SKM-1 treated with dmso at 0.1 percent for 144 hours (cell line): ENCODE data around the gene OTUB1.
"Not testable (repeated sequence)": the region's sequence is repeated elsewhere in the genome, so short reads cannot be mapped to it uniquely, and the experiment has no call there.

Experiments
- DNase-seq: peaks from one replicate; lab custom pipeline; 2025; ENCODE audit not compliant: unreplicated experiment; lab: John Stamatoyannopoulos, UW

Gene OTUB1

GRCh38 chr11:64042301-64042700 lies 56.1 kb downstream of the OTUB1 start:
- no peak for DNase-seq

DNA sequence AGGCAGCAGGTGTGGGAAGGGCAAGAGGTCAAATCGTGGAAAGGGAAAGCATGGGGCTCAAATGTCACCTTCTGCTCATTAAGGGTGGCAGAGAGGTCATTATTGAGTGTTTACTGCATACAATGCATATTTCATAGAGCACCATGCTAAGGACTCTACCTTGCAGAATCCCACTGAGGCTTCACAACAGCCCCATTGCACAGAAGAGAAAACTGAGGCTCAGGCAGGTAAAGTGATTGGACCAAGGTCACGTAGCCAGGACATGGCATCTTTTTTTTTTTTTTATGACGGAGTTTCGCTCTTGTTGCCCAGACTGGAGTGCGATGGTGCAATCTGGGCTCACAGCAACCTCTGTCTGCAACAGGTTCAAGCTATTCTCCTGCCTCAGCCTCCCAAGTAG lies 57.3 kb downstream of the OTUB1 start:
- DNase-seq: no peak

GRCh38 chr11:64044730-64045393 lies 58.6 kb downstream of the OTUB1 start:
- peak; percentile 13 for DNase-seq

DNA sequence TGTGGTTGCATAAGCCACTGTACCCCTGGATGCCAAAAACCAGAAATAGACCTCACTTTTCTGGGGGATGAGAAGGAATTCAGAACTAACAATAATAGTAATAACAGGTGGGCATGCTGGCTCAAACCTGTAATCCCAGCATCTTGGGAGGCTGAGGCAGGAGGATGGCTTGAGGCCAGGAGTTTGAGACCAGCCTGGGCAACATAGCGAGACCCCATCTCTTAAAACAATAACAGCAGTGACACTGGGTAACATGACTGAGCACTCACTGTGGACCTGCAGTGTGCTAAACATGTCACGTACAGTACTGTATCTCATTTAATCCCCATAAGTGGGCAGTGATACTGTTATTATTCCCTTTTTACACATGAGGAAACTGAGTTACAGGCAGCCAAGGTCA lies 59.5 kb downstream of the OTUB1 start:
- no peak for DNase-seq

DNA sequence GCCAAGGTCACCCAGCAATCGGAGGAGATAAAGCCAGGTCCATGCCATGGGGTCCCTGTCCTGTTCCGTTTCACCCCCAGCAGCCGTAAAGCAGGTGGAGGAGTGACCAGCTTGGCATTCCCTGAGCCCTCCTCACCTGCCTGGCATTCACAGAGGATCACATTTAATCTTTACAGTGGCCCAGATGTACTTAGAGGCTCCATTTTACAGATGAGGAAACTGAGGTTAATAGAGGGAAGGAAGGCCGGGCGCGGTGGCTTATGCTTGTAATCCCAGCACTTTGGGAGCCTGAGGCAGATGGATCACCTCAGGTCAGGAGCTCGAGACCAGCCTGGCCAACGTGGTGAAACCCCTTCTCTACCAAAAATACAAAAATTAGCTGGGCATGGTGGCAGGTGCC lies 61.1 kb downstream of the OTUB1 start:
- DNase-seq: not testable (repeated sequence)
